ENCODE measurements around the gene CABCOCO1. TPM values are rescaled to one million over a fixed set of nuclear protein-coding genes. Genes with fewer than 3 reads are reported as not detected.

Gene CABCOCO1
- total RNA-seq, 1 donor: 6.2 TPM

DNA sequence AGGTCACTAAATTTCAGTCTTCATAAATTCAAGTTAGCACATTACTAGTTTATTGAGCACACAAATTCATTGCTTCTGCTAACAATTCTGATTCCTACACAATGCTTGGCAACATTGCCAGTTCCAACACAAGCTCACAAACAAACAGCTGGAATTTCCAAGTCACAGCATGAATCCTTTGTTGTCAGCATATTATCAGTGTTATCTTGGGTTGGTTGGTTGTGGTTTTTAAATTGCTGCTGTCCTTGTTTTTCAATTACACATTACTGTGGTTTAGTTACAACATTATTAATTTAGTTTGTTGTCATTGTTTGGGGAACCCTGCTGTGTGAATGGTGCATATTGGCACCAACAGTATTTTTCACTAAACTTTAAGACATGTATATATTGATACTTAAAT is 152.8 kb downstream of the CABCOCO1 start:
- TF ChIP-seq CTCF (IDR thresholded peaks at IDR 0.05; ENCODE audit: insufficient read depth, low read length): no peak
- H3K4me3 ChIP-seq (ENCODE audit: low read depth, low read length): no peak overlapping the region
- DNase-seq (ENCODE audit: low read depth): no peak

Other genes with a start within 250 kb of the CABCOCO1 start
- gene TMEM26, start 209.5 kb upstream of the CABCOCO1 start, total RNA-seq (ENCODE audit: low replicate concordance): 5.7 and 20.5 TPM in 2 replicates
- gene ARID5B, start 238.8 kb downstream of the CABCOCO1 start, total RNA-seq (ENCODE audit: low replicate concordance): 51.0 and 87.9 TPM in 2 replicates